OCI-LY3 (cell line): ENCODE results near the gene SUPV3L1.

ENCODE experiments used
- EZH2phosphoT487 ChIP-seq: fragments of 200-600 bp; shearing (Covaris generic); IDR thresholded peaks from 2 replicates; pipeline ENCODE4 v1.6.1; 2018; ENCODE audit warnings: antibody characterized with exemption, mixed run types, low read depth
- TF ChIP-seq, protein P1 (sequence below): fragments of 200-600, 300-600 bp; sonication (generic); IDR thresholded peaks from 2 replicates; pipeline ENCODE4 v1.5.1; 2014; ENCODE audit warnings: antibody characterized with exemption, low read length, low read depth

GRCh38 chr10:69141304-69141703, 38.7 kb upstream of the SUPV3L1 start:
- TF ChIP-seq, protein P1, sequence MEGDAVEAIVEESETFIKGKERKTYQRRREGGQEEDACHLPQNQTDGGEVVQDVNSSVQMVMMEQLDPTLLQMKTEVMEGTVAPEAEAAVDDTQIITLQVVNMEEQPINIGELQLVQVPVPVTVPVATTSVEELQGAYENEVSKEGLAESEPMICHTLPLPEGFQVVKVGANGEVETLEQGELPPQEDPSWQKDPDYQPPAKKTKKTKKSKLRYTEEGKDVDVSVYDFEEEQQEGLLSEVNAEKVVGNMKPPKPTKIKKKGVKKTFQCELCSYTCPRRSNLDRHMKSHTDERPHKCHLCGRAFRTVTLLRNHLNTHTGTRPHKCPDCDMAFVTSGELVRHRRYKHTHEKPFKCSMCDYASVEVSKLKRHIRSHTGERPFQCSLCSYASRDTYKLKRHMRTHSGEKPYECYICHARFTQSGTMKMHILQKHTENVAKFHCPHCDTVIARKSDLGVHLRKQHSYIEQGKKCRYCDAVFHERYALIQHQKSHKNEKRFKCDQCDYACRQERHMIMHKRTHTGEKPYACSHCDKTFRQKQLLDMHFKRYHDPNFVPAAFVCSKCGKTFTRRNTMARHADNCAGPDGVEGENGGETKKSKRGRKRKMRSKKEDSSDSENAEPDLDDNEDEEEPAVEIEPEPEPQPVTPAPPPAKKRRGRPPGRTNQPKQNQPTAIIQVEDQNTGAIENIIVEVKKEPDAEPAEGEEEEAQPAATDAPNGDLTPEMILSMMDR = no peak
- no peak for TF ChIP-seq EZH2phosphoT487
